Mesendoderm (in vitro differentiated cells): Measurements from ENCODE around the gene GJC3.
"Not testable (repeated sequence)": the region's sequence is repeated elsewhere in the genome, so short reads cannot be mapped to it uniquely, and the experiment has no call there.

Experiments used
- DNase-seq: peaks from one replicate; pipeline ENCODE4 v3.0.0; 2013
- H2AK5ac ChIP-seq: 2 replicates; pipeline ENCODE4 v1.6.1; 2013; ENCODE audit warnings: low read length, inconsistent platforms
- H2BK120ac ChIP-seq: 2 replicates; pipeline ENCODE4 v1.6.1; 2013; ENCODE audit warnings: low read depth, mild to moderate bottlenecking, low read length, moderate library complexity, mixed read lengths
- H2BK15ac ChIP-seq: replicated peaks from 2 replicates; pipeline ENCODE4 v1.6.1; 2013; ENCODE audit warnings: low read depth, mild to moderate bottlenecking, moderate library complexity
- H2BK5ac ChIP-seq: 2 replicates; pipeline ENCODE4 v1.6.1; 2013; ENCODE audit warnings: low read length, inconsistent platforms
- H3K18ac ChIP-seq: 2 replicates; pipeline ENCODE4 v1.6.1; 2013; ENCODE audit warnings: mild to moderate bottlenecking, low read length, mixed read lengths
- H3K23ac ChIP-seq: one replicate; pipeline ENCODE4 v1.6.1; 2013; ENCODE audit warnings: low read length
- H3K27ac ChIP-seq: 2 replicates; pipeline ENCODE4 v1.5.1; 2013; ENCODE audit warnings: low read depth, mild to moderate bottlenecking, inconsistent platforms, low read length, moderate library complexity
- H3K27me3 ChIP-seq: 2 replicates; pipeline ENCODE4 v1.6.1; 2013; ENCODE audit warnings: low read length, control low read depth, mild to moderate bottlenecking, inconsistent platforms; ENCODE audit not compliant: insufficient read depth, poor library complexity
- H3K36me3 ChIP-seq: 2 replicates; pipeline ENCODE4 v1.6.1; 2013; ENCODE audit warnings: low read length, inconsistent platforms; ENCODE audit not compliant: control insufficient read depth, insufficient read depth
- H3K4ac ChIP-seq: one replicate; pipeline ENCODE4 v1.6.1; 2013; ENCODE audit warnings: low read depth, mild to moderate bottlenecking, low read length, moderate library complexity
- H3K4me1 ChIP-seq: 2 replicates; pipeline ENCODE4 v1.6.1; 2013; ENCODE audit warnings: low read depth, low read length, inconsistent platforms; ENCODE audit not compliant: control insufficient read depth
- H3K4me2 ChIP-seq: 2 replicates; pipeline ENCODE4 v1.6.1; 2013; ENCODE audit warnings: low read length
- H3K4me3 ChIP-seq: 2 replicates; pipeline ENCODE4 v1.5.1; 2013; ENCODE audit warnings: mild to moderate bottlenecking, low read length
- H3K56ac ChIP-seq: one replicate; pipeline ENCODE4 v1.6.1; 2013; ENCODE audit warnings: low read length
- H3K79me1 ChIP-seq: 2 replicates; pipeline ENCODE4 v1.6.1; 2013; ENCODE audit warnings: low read length, inconsistent platforms
- H3K79me2 ChIP-seq: 2 replicates; pipeline ENCODE4 v1.6.1; 2013; ENCODE audit warnings: mild to moderate bottlenecking, low read length; ENCODE audit not compliant: control insufficient read depth, insufficient read depth
- H3K9ac ChIP-seq: 2 replicates; pipeline ENCODE4 v1.6.1; 2013; ENCODE audit warnings: low read length, inconsistent platforms
- H4K5ac ChIP-seq: one replicate; pipeline ENCODE4 v1.6.1; 2013; ENCODE audit warnings: low read length
- H4K8ac ChIP-seq: one replicate; pipeline ENCODE4 v1.6.1; 2013; ENCODE audit warnings: low read depth, mild to moderate bottlenecking, control low read depth, low read length, moderate library complexity
- WGBS: extraction: QIAGEN DNeasy Blood & Tissue Kit; methylation state at CpG from one replicate; pipeline ENCODE4 v1.1.7; 2013; ENCODE audit warnings: low lambda C conversion rate, missing lambda C conversion rate; ENCODE audit not compliant: insufficient coverage; ENCODE audit errors: extremely low coverage; 5-methylcytosine and 5-hydroxymethylcytosine counted together

Gene GJC3

GRCh38 chr7:99953649-99954048, 24.2 kb upstream of the GJC3 start:
- Histone ChIP-seq H3K27ac (no peak overlapping the region), H3K4me1 (no peaks in the 10 kb centered on the region), H4K8ac (no peak overlapping the region), H2BK5ac (no peak overlapping the region), H3K4me3 (no peak overlapping the region), H3K27me3 (no peaks in the 10 kb centered on the region), H3K36me3 (no peaks in the 10 kb centered on the region), H3K9ac (no peak overlapping the region), H3K4me2 (no peak overlapping the region), H3K79me1 (no peaks in the 10 kb centered on the region), H3K4ac (no peak overlapping the region), H2AK5ac (no peak overlapping the region), H3K18ac (no peak overlapping the region), H3K23ac (no peak overlapping the region), H2BK120ac (no peak overlapping the region), H2BK15ac (no peak overlapping the region), H3K56ac (no peak overlapping the region), H3K79me2 (no peaks in the 10 kb centered on the region), H4K5ac (no peak overlapping the region)
- DNase-seq = no peak
- no CpG with 5 or more reads among the region's 3 CpGs for WGBS

- not testable (repeated sequence) for H2AK5ac ChIP-seq, H3K79me2 ChIP-seq, H3K36me3 ChIP-seq, H3K4me3 ChIP-seq, H3K27me3 ChIP-seq, H4K8ac ChIP-seq, H3K27ac ChIP-seq, DNase-seq, H3K4me2 ChIP-seq, H2BK15ac ChIP-seq, H3K9ac ChIP-seq, H3K18ac ChIP-seq, H3K4ac ChIP-seq, H3K4me1 ChIP-seq, H3K79me1 ChIP-seq, H2BK120ac ChIP-seq, H4K5ac ChIP-seq, H3K23ac ChIP-seq, H3K56ac ChIP-seq, H2BK5ac ChIP-seq
- WGBS = no CpG with 5 or more reads among the region's 4 CpGs
Measured at GRCh38 chr7:99952649-99953048, 23.2 kb upstream of the GJC3 start.

DNA sequence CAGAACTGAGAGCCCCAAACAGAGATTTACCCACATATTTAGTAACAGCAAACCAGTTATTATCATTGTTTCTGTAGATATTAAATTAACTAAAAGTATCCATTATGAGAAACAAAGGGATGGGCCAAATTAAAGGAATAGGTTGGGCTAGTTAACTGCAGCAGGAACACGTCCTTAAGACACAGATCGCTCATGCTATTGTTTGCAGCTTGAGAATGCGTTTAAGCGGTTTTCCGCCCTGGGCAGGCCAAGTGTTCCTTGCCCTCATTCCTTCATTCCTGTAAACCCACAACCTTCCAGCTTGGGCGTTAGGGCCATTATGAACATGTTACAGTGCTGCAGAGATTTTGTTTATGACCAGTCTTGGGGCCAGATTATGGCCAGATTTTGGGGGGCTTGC, 21.4 kb upstream of the GJC3 start:
- not testable (repeated sequence) for H2AK5ac ChIP-seq, H3K27me3 ChIP-seq, H4K8ac ChIP-seq, H3K4ac ChIP-seq, H3K79me2 ChIP-seq, H2BK15ac ChIP-seq, H3K56ac ChIP-seq, H3K23ac ChIP-seq, H4K5ac ChIP-seq, H2BK5ac ChIP-seq, H2BK120ac ChIP-seq, H3K9ac ChIP-seq, H3K79me1 ChIP-seq, H3K36me3 ChIP-seq, H3K4me1 ChIP-seq, H3K27ac ChIP-seq, H3K4me2 ChIP-seq, H3K18ac ChIP-seq, H3K4me3 ChIP-seq
- no CpG with 5 or more reads among the region's 6 CpGs for WGBS
- peak; percentile 4 for DNase-seq

GRCh38 chr7:99949645-99950228, 20.3 kb upstream of the GJC3 start:
- Histone ChIP-seq H3K9ac (no peak overlapping the region), H3K79me1 (no peaks in the 10 kb centered on the region), H3K4ac (no peak overlapping the region), H3K4me3 (no peak overlapping the region), H2AK5ac (no peak overlapping the region), H3K23ac (no peak overlapping the region), H4K8ac (no peak overlapping the region), H4K5ac (no peak overlapping the region), H2BK5ac (no peak overlapping the region), H3K36me3 (no peaks in the 10 kb centered on the region), H3K27me3 (no peaks in the 10 kb centered on the region), H3K18ac (no peak overlapping the region), H3K79me2 (no peaks in the 10 kb centered on the region), H3K4me2 (no peak overlapping the region), H2BK15ac (no peak overlapping the region), H3K56ac (no peak overlapping the region), H3K27ac (no peak overlapping the region), H3K4me1 (no peaks in the 10 kb centered on the region), H2BK120ac (no peak overlapping the region)
- peak; percentile 4 for DNase-seq
- WGBS = no CpG with 5 or more reads among the region's 3 CpGs

DNA sequence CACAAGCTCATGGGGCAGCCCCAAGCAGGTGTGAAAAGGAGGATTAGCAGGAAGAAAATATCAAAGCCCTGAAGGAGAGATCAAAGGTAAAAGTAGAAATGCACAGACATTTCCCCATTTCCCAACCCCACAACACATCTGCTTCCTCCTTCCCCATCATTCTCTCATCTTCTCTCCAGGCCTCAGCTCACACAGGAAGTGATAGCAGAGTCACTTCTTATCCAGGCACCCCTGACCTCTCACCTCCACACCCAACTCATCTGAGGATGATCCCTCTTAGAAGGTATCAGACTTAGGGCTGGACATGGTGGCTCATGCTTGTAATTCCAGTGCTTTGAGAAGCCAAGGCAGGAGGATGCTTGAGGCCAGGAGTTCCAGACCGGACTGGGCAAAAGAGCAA, 18.2 kb upstream of the GJC3 start:
- WGBS = no CpG with 5 or more reads among the region's 1 CpG
- no peak overlapping the region for H3K9ac ChIP-seq
- no peaks in the 10 kb centered on the region for H3K27me3 ChIP-seq
- no peak overlapping the region for H3K18ac ChIP-seq
- no peak overlapping the region for H3K4me3 ChIP-seq
- H3K79me1 ChIP-seq = no peaks in the 10 kb centered on the region
- H3K23ac ChIP-seq = no peak overlapping the region
- H3K4me1 ChIP-seq = peaks cover 2% of the 10 kb centered on the region
- no peak overlapping the region for H3K4me2 ChIP-seq
- H4K8ac ChIP-seq = no peak overlapping the region
- H4K5ac ChIP-seq = no peak overlapping the region
- no peak overlapping the region for H2BK120ac ChIP-seq
- DNase-seq = no peak
- H2AK5ac ChIP-seq = no peak overlapping the region
- H3K4ac ChIP-seq = no peak overlapping the region
- H3K27ac ChIP-seq = no peak overlapping the region
- H3K56ac ChIP-seq = no peak overlapping the region
- no peaks in the 10 kb centered on the region for H3K79me2 ChIP-seq
- H2BK15ac ChIP-seq = no peak overlapping the region
- no peak overlapping the region for H2BK5ac ChIP-seq
- no peaks in the 10 kb centered on the region for H3K36me3 ChIP-seq

GRCh38 chr7:99944497-99945070, 15.2 kb upstream of the GJC3 start:
- H3K23ac ChIP-seq = no peak overlapping the region
- no peak overlapping the region for H3K27ac ChIP-seq
- H2BK5ac ChIP-seq = no peak overlapping the region
- H3K18ac ChIP-seq = no peak overlapping the region
- no peak overlapping the region for H4K8ac ChIP-seq
- no peak overlapping the region for H3K56ac ChIP-seq
- no peak overlapping the region for H3K4me3 ChIP-seq
- no peaks in the 10 kb centered on the region for H3K36me3 ChIP-seq
- no peak overlapping the region for H2BK15ac ChIP-seq
- no peaks in the 10 kb centered on the region for H3K79me2 ChIP-seq
- H3K4me1 ChIP-seq = peaks cover 2% of the 10 kb centered on the region
- no CpG with 5 or more reads among the region's 4 CpGs for WGBS
- no peak overlapping the region for H3K9ac ChIP-seq
- DNase-seq = no peak
- H4K5ac ChIP-seq = no peak overlapping the region
- H3K4ac ChIP-seq = no peak overlapping the region
- no peaks in the 10 kb centered on the region for H3K79me1 ChIP-seq
- H2BK120ac ChIP-seq = no peak overlapping the region
- no peaks in the 10 kb centered on the region for H3K27me3 ChIP-seq
- H2AK5ac ChIP-seq = no peak overlapping the region
- no peak overlapping the region for H3K4me2 ChIP-seq
